ENCODE data around the gene MAN1A1.

- no peak for TF ChIP-seq EZH2 (IDR thresholded peaks at IDR 0.05; ENCODE audit: low read length, unreplicated experiment)
- TF ChIP-seq CTCF (conservative IDR thresholded peaks at IDR 0.05; ENCODE audit: low read depth, low read length): no peak
These were observed 166.7 kb downstream of the MAN1A1 start for GRCh38 chr6:119182875-119183274.

All from PC-3 (cell line).